GM19240 (cell line): ENCODE measurements around the gene PKD1L1.

Experiments
- DNase-seq: peaks from one replicate; pipeline ENCODE4 v3.0.0; 2011; ENCODE audit warnings: low spot score; ENCODE audit not compliant: insufficient read length

PKD1L1 gene

GRCh38 chr7:47827351-47827756 lies 120.9 kb downstream of the PKD1L1 start:
- DNase-seq: no peak

GRCh38 chr7:47826754-47827153 lies 121.5 kb downstream of the PKD1L1 start:
- DNase-seq: no peak

GRCh38 chr7:47819607-47819920 lies 128.7 kb downstream of the PKD1L1 start:
- DNase-seq: no peak

GRCh38 chr7:47818796-47819606 lies 129.3 kb downstream of the PKD1L1 start:
- DNase-seq: peak; percentile 28

- no peak for DNase-seq
Observed at GRCh38 chr7:47817917-47818316, 130.3 kb downstream of the PKD1L1 start.

GRCh38 chr7:47816647-47817046 lies 131.6 kb downstream of the PKD1L1 start:
- no peak for DNase-seq

GRCh38 chr7:47815867-47816266 lies 132.4 kb downstream of the PKD1L1 start:
- DNase-seq: no peak

GRCh38 chr7:47814905-47815613 lies 133.2 kb downstream of the PKD1L1 start:
- DNase-seq: no peak

GRCh38 chr7:47813620-47814260 lies 134.5 kb downstream of the PKD1L1 start:
- no peak for DNase-seq

- no peak for DNase-seq
Observed at GRCh38 chr7:47812429-47813136, 135.7 kb downstream of the PKD1L1 start.

GRCh38 chr7:47811632-47812380 lies 136.5 kb downstream of the PKD1L1 start:
- no peak for DNase-seq

GRCh38 chr7:47809387-47809786 lies 138.9 kb downstream of the PKD1L1 start:
- DNase-seq: no peak

- no peak for DNase-seq
Observed at GRCh38 chr7:47808321-47808720, 139.9 kb downstream of the PKD1L1 start.

GRCh38 chr7:47807756-47808155 lies 140.5 kb downstream of the PKD1L1 start:
- no peak for DNase-seq

GRCh38 chr7:47807126-47807525 lies 141.1 kb downstream of the PKD1L1 start:
- DNase-seq: no peak

- DNase-seq: no peak
Observed at GRCh38 chr7:47806701-47807103, 141.6 kb downstream of the PKD1L1 start.

GRCh38 chr7:47804767-47805545 lies 143.3 kb downstream of the PKD1L1 start:
- DNase-seq: no peak

- no peak for DNase-seq
Observed at GRCh38 chr7:47803846-47804245, 144.4 kb downstream of the PKD1L1 start.

GRCh38 chr7:47803025-47803424 lies 145.2 kb downstream of the PKD1L1 start:
- no peak for DNase-seq

- DNase-seq: no peak
Observed at GRCh38 chr7:47801423-47801822, 146.8 kb downstream of the PKD1L1 start.
